GM19463 (cell line): ENCODE results near the gene HTN3.
"Not testable (repeated sequence)": the region's sequence is repeated elsewhere in the genome, so short reads cannot be mapped to it uniquely, and the experiment has no call there.

Experiments used
- ATAC-seq: cut with Tn5 transposase; IDR thresholded peaks from one replicate; pipeline ENCODE4 v1.9.1; 2021; ENCODE audit warnings: mild to moderate bottlenecking, moderate library complexity; ENCODE audit not compliant: unreplicated experiment

HTN3 gene

DNA sequence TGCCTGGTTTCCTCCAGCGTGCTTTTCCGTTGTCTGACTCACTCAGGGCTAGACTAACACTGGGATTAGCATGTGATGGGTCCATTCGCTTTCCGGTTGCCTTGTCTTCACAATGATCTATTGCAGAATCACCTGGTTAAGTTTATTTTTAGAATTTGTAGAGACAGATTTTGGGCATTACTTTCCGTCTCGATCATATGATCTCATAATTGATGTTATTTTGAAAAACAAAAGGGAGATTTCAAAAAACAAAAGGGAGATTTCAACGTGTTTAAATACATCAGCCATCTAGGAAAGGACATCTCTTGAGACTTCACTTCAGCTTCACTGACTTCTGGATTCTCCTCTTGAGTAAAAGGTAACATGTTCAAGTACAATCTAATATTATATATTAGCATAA lies at the start of gene HTN3:
HTN3 (plus strand) TSS at position 301 of the 400 bp plus-strand sequence. CDS start 2,282 bp downstream, outside the sequence.
- not testable (repeated sequence) for ATAC-seq

DNA sequence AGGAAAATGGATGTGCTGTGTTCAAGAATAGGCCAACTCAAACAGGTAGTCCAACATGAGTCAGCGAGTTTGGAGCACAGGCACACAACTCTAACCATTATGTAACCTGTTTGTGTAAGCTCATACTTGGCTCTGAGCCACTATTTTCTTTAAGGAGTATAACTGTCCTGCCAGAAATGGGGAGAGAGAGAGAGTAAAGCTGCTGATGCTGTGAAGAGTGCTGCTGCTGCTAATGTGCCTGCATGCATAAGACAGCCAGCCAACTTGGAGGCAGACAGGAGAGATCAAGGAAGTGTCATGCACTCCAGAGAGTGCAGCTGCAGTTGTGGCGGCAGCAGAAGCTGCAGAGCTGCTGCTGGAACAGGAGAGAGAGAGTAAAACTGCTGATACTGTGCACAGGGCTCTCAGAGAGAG lies 44.2 kb upstream of the HTN3 start:
- ATAC-seq: peak; percentile 71

DNA sequence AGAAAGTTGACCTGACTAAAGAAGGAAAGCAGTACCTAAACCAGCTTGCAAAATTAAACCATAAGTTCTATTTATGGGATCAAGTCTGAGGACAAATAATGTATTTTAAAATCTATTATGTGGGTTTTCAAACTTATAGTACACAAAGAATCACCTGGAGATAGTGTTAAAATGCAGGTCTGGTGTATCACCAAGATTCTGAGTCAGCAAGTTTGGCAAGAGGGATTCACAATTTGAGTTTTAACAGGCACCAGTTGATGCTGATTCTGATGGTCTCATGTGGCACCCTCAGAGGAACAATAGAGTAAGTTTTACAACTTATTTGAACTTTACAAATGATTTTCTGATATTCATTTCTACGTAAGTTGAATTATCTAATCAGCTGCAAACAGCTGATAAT lies 41.6 kb upstream of the HTN3 start:
- no peak for ATAC-seq

DNA sequence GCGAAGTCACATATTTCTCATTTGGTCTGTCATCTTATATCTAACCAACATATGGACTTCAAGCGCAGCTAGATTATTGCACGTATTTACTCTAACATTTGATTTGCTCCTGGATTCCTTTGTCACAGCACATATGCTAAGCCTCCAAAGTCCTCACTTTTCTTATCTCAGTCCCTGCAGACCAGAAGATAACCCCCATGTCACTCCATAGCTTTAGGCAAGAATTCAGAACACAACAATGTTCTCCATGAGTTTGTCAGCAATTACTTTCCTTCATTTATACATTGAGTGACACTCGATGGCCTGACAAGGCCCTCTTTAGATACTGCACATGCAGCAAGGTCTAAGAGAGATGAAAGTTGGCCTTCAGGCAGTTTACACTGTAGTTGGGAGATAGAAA lies 37.2 kb upstream of the HTN3 start:
- no peak for ATAC-seq

DNA sequence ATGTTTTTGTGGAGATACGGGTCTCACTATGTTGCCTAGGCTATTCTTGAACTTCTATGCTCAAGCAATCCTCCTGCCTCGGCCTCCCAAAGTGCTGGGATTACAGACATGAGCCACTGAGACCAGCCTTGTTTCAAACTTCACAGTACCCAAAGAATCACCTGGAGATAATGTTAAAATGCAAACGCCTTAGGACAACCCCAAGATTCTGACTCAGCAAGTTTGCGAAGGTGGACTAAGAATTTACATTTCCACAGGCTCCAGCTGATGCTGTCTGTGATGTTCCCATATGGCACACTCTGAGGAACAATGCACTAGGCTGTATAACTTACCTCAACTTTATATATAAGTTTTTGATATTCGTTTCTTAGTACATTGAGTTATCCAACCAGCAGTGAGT lies 33.5 kb upstream of the HTN3 start:
- no peak for ATAC-seq

DNA sequence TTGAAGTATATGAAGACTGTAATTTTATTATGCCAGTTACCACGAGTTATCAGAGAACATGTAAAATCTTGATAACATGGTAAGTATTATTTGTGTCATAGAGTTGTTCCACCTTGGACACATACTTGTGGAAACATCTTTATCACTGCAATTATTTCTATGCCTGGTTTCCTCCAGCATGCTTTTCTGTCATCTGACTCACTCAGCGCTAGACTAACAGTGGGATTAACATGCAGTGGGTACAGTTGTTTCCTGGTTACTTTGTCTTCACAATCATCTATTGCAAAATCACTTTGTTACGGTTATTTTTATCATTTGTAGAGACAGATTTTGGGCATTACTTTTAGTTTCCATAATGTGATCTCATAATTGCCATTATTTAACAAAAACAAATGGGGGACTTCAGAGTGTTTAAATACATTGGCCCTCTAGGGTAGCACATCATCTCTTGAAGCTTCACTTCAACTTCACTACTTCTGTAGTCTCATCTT lies 32.7 kb upstream of the HTN3 start, which contains the start of gene STATH:
STATH (plus strand) TSS at position 441 of the 491 bp plus-strand sequence. CDS start 2,472 bp downstream, outside the sequence.
- no peak for ATAC-seq

DNA sequence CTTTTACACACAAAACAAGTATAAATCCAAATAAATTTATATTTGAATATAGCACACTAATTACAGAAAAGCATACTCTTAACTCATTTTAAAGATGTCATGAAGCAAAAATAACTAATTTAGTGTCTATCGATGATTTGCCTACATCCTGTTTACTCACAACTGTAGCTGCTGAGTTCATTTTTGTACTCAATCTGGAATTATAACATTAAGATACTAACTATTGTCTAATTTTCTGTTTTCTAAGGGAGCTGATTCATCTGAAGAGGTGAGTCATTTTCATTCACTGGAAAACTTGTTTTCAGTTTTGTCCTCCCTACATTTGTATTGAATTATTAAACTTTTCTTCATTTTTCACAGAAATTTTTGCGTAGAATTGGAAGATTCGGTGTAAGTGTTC lies 28.8 kb upstream of the HTN3 start:
- no peak for ATAC-seq

DNA sequence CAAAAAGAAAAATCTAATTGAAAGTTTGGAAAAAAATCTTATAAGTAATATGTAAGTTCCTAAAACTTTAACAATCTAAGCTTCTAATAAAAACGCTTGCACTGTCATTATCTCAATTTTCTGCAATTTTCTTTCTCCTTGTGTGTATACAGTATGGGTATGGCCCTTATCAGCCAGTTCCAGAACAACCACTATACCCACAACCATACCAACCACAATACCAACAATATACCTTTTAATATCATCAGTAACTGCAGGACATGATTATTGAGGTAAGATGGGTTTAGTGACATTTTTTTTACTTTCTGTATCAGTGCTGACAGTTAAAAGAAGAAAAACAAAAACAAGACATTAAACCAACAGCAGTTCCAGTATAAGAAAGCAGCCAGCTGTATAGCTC lies 27.5 kb upstream of the HTN3 start:
- ATAC-seq: no peak

DNA sequence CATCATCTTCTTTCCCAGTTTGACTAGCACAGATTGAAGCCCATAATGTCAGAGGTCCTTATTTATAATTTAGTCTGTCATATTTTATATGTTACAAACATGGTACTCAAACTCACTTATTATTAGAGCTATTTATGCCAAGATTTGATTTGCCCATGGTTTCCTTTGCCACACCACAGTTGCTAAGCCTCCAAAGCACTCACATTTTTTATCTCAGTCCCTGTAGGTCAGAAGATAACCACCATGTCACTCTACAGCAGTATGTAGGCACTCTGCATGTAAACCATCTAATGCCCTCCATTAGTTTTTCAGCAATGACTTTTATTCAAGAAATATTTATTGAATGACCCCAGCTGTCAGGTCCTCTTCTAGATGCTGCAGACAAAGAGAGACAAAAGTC lies 25.8 kb upstream of the HTN3 start:
- no peak for ATAC-seq

DNA sequence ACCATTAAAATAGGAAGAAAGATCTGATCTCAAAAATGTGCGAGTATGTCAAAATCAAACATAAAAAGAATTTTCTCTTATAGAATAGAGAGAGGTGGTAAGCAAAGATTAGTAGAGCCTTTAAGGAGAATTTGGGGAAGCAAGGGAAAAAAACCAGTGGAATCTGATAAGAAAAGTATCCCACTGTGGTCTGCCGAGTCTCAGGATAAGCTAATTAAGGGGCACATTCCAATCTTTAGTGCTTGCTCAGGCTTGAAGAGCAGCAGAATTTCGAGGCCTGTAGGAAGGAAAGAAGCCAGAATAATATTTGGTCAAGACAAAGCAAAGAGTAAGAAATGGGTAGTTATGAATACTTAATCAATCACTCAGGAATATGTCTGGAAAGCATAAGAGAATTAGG lies 19.5 kb upstream of the HTN3 start:
- no peak for ATAC-seq

DNA sequence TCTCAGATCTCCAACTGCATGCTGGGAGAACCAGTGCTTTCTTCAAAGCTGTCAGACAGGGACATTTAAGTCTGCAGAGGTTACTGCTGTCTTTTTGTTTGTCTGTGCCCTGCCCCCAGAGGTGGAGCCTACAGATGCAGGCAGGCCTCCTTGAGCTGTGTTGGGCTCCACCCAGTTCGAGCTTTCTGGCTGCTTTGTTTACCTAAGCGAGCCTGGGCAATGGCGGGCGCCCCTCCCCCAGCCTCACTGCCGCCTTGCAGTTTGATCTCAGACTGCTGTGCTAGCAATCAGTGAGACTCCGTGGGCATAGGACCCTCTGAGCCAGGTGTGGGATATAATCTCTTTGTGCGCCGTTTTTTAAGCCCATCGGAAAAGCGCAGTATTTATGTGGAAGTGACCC lies 9.3 kb upstream of the HTN3 start:
- ATAC-seq: not testable (repeated sequence)

DNA sequence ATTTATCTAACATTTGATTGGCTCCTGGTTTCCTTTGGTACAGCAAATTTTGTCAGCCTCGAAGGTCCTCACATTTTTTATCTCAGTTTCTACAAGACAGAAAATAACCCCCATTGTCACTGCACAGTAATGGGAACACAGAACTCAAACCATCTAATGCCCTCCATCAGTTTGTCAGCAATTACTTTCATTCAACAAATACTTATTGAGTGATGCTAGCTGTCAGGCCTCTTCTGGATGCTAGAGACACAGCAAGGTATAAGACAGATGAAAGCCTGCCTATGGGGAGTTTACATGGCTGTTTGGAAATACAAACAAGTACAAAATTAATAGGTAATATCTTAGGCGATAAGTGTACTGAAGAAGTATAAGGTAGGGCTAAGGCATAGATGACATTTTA lies 5.0 kb upstream of the HTN3 start:
- no peak for ATAC-seq

DNA sequence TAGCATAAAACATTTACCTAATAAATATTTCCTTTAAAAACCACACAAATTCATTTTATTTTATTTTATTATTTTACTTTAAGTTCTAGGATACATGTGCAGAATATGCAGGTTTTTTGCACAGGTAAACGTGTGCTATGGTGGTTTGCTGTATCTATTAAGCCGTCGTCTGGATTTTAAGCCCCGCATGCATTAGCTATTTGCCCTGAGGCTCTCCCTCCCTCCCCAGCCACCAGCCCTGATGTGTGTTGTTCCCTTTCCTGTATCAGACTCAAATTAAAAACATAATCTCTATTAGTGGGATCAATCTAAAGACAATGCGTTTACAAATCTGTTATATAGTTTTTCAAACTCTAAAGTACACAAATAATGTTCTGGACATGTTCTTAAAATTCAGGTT lies 1.2 kb upstream of the HTN3 start:
- no peak for ATAC-seq

DNA sequence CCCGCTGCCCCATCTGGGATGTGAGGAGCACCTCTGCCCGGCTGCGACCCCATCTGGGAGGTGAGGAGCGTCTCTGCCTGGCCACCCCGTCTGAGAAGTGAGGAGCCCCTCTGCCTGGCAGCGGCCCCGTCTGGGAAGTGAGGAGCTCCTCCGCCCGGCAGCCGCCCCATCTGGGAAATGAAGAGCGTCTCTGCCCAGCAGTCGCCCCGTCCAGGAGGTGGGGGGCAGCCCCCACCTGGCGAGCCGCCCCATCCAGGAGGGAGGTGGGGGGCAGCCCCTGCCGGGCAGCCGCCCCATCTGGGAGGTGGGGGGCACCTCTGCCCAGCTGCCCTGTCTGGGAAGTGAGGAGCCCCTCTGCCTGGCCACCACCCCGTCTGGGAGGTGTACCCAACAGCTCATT lies 9.3 kb downstream of the HTN3 start:
- ATAC-seq: not testable (repeated sequence)

DNA sequence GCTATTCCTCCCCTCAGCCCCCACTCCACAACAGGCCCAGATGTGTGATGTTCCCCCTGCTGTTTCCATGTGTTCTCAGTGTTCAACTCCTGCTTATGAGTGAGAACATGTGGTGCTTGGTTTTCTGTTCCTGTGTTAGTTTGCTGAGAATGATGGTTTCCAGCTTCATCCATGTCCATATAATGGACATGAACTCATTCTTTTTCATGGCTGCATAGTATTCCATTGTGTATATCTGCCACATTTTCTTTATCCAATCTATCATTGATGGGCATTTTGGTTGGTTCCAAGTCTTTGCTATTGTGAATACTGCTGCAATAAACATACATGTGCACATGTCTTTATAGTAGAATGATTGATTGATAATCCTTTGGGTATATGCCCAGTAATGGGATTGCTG lies 11.7 kb downstream of the HTN3 start:
- ATAC-seq: not testable (repeated sequence)

DNA sequence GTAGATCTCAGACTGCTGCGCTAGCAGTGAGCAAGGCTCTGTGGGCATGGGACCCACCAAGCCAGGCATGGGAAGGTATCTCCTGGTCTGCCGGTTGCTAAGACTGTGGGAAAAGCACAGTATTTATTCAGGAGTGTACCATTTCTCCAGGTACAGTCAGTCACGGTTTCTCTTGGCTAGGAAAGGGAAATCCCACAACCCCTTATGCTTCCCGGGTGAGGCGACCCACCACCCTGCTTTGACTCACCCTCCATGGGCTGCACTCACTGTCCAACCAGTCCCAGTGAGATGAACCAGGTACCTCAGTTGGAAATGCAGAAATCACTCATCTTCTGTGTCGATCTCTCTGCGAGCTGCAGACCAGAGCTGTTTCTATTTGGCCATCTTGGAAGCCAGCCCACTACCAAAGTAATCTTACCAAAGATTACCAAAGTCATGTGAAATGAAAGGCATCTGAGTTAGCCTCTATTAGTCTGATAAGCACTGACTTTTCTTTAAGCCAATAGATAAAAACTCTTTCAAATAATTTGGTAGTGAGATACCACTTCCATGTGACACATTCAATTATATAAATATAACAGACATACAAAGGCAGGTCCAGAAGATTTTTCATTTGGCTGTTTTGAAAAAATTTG lies 13.5 kb downstream of the HTN3 start:
- no peak for ATAC-seq

DNA sequence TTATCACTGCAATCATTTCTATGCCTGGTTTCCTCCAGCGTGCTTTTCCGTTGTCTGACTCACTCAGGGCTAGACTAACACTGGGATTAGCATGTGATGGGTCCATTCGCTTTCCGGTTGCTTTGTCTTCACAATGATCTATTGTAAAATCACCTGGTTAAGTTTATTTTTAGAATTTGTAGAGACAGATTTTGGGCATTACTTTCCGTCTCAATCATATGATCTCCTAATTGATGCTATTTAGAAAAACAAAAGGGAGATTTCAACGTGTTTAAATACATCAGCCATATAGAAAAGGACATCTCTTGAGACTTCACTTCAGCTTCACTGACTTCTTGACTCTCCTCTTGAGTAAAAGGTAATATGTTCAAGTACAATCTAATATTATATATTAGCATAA lies 21.9 kb downstream of the HTN3 start, which contains the start of gene HTN1:
HTN1 (plus strand) TSS at position 301 of the 400 bp plus-strand sequence. CDS start 2,639 bp downstream, outside the sequence.
- not testable (repeated sequence) for ATAC-seq

DNA sequence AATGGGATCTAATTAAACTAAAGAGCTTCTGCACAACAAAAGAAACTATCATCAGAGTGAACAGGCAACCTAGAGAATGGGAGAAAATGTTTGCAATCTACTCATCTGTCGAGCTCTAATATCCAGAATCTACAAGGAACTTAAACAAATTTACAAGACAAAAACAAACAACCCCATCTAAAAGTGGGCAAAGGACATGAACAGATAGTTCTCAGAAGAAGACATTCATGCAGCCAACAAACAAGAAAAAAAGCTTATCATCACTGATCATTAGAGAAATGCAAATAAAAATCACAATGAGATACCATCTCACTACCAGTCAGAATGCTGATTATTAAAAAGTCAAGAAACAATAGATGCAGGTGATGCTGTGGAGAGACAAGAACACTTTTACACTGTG lies 28.3 kb downstream of the HTN3 start:
- not testable (repeated sequence) for ATAC-seq

DNA sequence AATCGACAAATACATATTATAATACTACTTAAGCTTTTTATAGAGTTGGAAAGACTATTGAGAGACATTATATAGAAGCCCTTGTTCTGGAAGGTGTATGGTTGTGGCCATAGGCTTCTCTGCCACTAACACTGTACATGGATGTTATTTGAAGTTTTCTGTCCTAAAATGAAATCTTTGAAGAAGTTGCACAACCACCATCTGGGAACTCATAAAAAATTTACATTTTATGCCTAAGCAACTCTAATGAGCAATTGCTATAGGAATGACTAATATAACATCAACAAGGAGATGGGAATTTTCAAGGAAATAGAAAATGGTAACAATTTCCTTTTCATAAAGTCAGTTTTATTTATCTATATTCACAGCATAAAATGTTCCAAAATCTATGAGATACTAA lies 29.4 kb downstream of the HTN3 start:
- no peak for ATAC-seq

DNA sequence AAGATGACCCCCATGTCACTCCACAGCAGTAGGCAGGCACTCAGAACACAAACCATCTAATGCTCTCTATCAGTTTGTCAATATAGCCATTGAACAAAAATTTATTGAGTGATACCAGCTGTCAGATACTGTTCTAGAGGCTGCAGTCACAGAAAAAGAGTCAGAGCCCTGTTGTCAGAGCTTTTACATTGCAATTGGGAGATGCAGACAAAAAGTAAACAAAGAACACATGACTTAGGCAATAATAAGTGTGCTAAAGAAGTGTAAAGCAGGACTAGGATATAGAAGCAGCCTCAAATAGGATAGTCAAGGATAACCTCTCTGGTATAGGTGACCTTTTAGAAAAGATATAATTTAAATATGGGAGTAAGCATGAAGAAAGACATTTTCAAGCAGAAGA lies 30.9 kb downstream of the HTN3 start:
- no peak for ATAC-seq

DNA sequence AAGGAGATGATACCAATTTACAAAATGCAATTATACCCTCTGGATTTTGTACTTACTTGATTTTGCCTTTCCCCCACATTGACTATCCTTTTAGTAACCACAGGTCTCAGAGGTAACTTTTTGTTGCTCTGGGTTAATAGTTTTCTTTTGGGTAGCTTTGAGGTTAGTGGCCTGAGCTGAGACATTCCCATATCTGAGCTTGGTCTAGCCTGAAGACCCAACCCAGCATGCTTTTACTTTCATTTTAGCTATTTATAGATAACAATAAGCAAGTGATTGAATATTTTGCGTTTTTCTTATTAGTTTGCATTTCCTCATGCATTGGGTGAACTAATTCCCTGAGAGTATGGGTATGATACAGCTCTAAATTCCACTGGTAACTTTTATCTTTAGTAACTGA lies 33.7 kb downstream of the HTN3 start:
- peak; percentile 91 for ATAC-seq

DNA sequence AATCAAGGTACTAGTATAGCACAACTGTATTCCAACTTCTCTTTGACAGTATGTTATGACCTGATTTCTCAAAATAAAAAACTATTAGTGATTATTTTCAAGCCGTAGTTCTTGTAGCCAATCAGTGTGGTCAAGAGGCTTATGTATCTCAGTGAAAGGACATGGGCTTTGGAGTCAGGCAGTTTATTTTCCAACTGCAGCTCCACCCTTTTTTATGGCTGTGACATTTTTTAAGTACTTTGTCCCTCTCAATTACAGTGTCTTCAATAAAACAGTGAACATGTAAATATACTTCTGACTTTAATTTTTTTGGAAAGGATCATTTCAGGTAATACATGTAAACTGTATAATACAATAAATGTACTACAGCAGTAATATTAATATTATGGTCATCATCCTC lies 51.9 kb downstream of the HTN3 start:
- ATAC-seq: no peak
